Adrenal gland (tissue), 12 donors: ENCODE measurements around the gene C8B. TPM values are rescaled to one million over a fixed set of nuclear protein-coding genes. Genes with fewer than 3 reads are reported as not detected.

ENCODE experiments used
- DNase-seq, 7 donors: peaks; one replicate each; pipeline ENCODE4 v3.0.0-alpha.2; 2019 to 2020
- H3K27ac ChIP-seq, 5 donors: fragments of 200-600 bp; sonication (generic) in 4 of 5; 1 replicate in 3 of 5; 2 replicates in 2 of 5; pipeline versions ENCODE4 v1.5.1 to v1.8.0; 2016 to 2020; ENCODE audit warnings: mild to moderate bottlenecking in 1 of 5
- H3K27me3 ChIP-seq: fragments of 200-600 bp; 2 replicates; pipeline ENCODE4 v1.8.0; 2021
- H3K36me3 ChIP-seq, 2 donors: fragments of 200-600 bp; replicated peaks in 1 of 2; 1 replicate in 1 of 2; 2 replicates in 1 of 2; pipeline versions ENCODE4 v1.5.1 to v1.8.0; 2018 to 2022
- H3K4me1 ChIP-seq, 2 donors: fragments of 200-600 bp; replicated peaks in 1 of 2; 1 replicate in 1 of 2; 2 replicates in 1 of 2; pipeline versions ENCODE4 v1.5.1 to v1.8.0; 2018 to 2021
- H3K4me3 ChIP-seq, 4 donors: fragments of 200-600 bp; sonication (generic) in 3 of 4; one replicate each; pipeline ENCODE4 v1.5.1; 2016 to 2018
- H3K9me3 ChIP-seq, 3 donors: fragments of 200-600 bp; sonication (generic) in 1 of 3; replicated peaks in 1 of 3; 1 replicate in 2 of 3; 2 replicates in 1 of 3; pipeline versions ENCODE4 v1.5.1 to v1.8.0; 2016 to 2021
- POLR2A ChIP-seq, 2 donors: fragments of 450-650 bp; IDR thresholded peaks; one replicate each; pipeline ENCODE4 v1.6.1; 2017; ENCODE audit warnings: antibody characterized with exemption in 2 of 2, mild to moderate bottlenecking in 2 of 2, moderate library complexity in 1 of 2
- whole genome bisulfite sequencing, 4 donors: extraction: QIAGEN DNeasy Blood & Tissue Kit in 2 of 4; methylation state at CpG; one replicate each; pipeline versions ENCODE4 v1.1.5 to v1.1.7; 2013 to 2017; 5-methylcytosine and 5-hydroxymethylcytosine counted together
- intact Hi-C, 2 donors: fragments of 100-400 bp; cut with DNase I; formaldehyde crosslinking; loops; one replicate each; pipeline versions ENCODE4 v1.14.1 to v1.15.0; 2022 to 2023
- polyA plus RNA-seq, 3 donors: library from polyadenylated mRNA; stranded (reverse); fragments of 200-250 nt in 2 of 3; fragments of 350-450 nt in 1 of 3; fragmentation: Illumina TruSeq in 1 of 3; extraction: RNeasy Lipid Tissue Mini Kit (QIAGEN cat#74804) in 1 of 3; gene quantifications; one replicate each; pipeline ENCODE4 v1.2.3, GENCODE V29; 2013 to 2014
- total RNA-seq, 9 donors: library from RNA; depleted of rRNA in 4 of 9; stranded (reverse); fragments of >200 nt in 4 of 9; fragments of 120-200 nt in 1 of 9; fragmentation: NEBNext Ultra II Directional in 1 of 9; extraction: Animal tissue kit (Norgen Biotek cat#: 25700) in 1 of 9; gene quantifications; one replicate each; pipeline versions ENCODE4 v1.1.0 to v1.2.4, GENCODE V29; 2013 to 2023
- TF ChIP-seq, protein P1 (sequence below), 6 experiments: fragments of 450-650 bp in 4 of 6; fragments of 200-600 bp in 2 of 6; sonication (generic) in 1 of 6; IDR thresholded peaks; 1 replicate in 5 of 6; 2 replicates in 1 of 6; pipeline versions ENCODE4 v1.5.1 to v1.8.0; 2016 to 2021; ENCODE audit warnings: antibody characterized with exemption in 6 of 6, mild to moderate bottlenecking in 2 of 6, moderate library complexity in 1 of 6
- donor health status: healthy with polysubstance abuse.
- donor health status: Bipolar disorder and iron deficiency.
- donor health status: DM: yes; HTN: yes; CAD: no.
- donor health status: DM: no; HTN: no; CAD: no.
- donor health status: DM: no; HTN: no; CAD: no.
- donor health status: DM: yes; HTN: yes; CAD: no.

The C8B gene
- total and polyA plus RNA-seq, 12 donors: 0.03 TPM; not detected in 11

DNA sequence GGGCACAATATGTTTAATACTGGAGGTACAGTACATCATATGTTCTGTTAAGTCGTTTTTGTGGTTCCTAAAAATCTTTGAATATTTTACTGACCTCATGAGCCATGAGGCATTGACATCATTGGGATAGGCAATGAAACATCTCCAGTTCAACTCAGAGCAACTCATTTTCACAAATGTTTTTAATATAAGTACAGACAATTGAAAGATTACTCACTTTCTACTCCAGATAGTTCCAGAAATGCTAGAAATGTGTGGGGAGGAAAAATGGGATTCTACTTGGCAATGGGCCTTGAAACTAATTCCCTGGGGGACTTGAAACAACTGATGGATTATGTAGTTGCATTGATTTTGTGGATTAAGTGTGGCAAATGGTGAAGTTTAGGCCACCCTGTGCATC is 7.2 kb upstream of the C8B start:
- Histone ChIP-seq H3K4me3 (no peak overlapping the region), H3K36me3 (no peaks in the 10 kb centered on the region), H3K27me3 (no peaks in the 10 kb centered on the region), H3K4me1 (no peaks in the 10 kb centered on the region), H3K27ac (no peak overlapping the region), H3K9me3 (no peaks in the 10 kb centered on the region)
- DNase-seq: no peak
- TF ChIP-seq, protein P1, sequence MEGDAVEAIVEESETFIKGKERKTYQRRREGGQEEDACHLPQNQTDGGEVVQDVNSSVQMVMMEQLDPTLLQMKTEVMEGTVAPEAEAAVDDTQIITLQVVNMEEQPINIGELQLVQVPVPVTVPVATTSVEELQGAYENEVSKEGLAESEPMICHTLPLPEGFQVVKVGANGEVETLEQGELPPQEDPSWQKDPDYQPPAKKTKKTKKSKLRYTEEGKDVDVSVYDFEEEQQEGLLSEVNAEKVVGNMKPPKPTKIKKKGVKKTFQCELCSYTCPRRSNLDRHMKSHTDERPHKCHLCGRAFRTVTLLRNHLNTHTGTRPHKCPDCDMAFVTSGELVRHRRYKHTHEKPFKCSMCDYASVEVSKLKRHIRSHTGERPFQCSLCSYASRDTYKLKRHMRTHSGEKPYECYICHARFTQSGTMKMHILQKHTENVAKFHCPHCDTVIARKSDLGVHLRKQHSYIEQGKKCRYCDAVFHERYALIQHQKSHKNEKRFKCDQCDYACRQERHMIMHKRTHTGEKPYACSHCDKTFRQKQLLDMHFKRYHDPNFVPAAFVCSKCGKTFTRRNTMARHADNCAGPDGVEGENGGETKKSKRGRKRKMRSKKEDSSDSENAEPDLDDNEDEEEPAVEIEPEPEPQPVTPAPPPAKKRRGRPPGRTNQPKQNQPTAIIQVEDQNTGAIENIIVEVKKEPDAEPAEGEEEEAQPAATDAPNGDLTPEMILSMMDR (IDR thresholded peaks at IDR 0.05): no peak
- 32 to 43% (median 41%) methylated on average over 1 of the region's 1 CpG for WGBS, 4 donors
- intact Hi-C loops: no loop called here

DNA sequence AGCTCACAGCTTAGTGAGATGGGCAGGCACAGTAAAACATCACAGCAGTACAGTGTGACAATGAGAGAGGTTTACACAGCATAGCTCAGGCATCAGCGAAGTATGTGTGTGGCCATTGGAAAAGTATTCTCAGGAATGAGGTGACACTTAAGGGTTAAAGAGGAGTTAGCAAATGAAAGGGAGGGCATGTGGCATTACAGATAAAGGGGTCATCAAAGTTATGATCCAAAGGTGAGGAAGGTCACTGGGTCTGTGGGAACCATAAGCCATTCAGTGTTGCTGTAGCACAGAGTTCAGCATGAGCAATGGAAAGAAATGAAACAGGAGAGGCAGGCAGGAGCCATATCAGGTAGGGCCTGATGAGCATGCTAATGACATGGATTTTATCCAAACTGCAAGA is 4.5 kb upstream of the C8B start:
- Histone ChIP-seq H3K27ac (no peak overlapping the region), H3K36me3 (no peaks in the 10 kb centered on the region), H3K4me3 (no peak overlapping the region), H3K4me1 (no peaks in the 10 kb centered on the region), H3K27me3 (no peaks in the 10 kb centered on the region), H3K9me3 (no peaks in the 10 kb centered on the region)
- DNase-seq: no peak
- intact Hi-C loops: no loop called here
- 87 to 100% (median 92%) methylated on average over 1 of the region's 1 CpG for WGBS, 4 donors
- TF ChIP-seq, protein P1 (IDR thresholded peaks at IDR 0.05): no peak
- TF ChIP-seq POLR2A (IDR thresholded peaks at IDR 0.05): no peak

DNA sequence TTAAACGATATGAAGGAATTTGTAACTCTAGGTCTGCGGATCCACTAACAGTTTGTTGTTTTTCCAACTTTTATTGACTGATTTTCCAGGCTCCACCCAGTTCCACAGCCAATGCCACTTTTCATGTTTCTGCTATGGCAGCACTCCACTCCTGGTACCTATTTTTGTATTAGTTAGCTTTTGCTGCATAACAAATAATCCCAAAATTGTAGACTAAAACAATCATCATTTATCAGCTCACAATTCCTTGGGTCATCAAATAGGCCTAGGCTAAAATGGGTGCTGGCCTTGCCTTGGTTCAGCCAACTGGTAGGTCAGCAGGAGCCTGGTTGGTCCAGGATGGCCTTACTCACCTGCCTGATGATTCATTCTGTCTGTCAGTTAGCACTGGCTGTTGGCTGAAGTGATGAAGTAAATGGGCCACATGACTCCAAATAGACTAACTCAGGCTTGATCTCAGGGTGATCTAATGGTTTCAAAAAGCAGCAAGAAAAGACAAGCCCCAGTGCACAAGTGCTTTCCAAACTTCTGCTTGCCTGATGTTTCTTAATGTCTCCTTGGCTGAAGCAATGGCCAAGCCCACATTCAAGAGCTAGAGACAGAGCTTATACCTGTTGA is 3.2 kb upstream of the C8B start:
- WGBS, 4 donors: 74 to 82% (median 78%) methylated on average over 2 of the region's 2 CpGs
- Histone ChIP-seq H3K36me3 (no peaks in the 10 kb centered on the region), H3K4me3 (no peak overlapping the region), H3K27me3 (no peaks in the 10 kb centered on the region), H3K27ac (no peak overlapping the region), H3K9me3 (no peaks in the 10 kb centered on the region), H3K4me1 (no peaks in the 10 kb centered on the region)
- intact Hi-C loops: no loop called here
- TF ChIP-seq POLR2A (IDR thresholded peaks at IDR 0.05): no peak
- TF ChIP-seq, protein P1 (IDR thresholded peaks at IDR 0.05): no peak
- no peak for DNase-seq

DNA sequence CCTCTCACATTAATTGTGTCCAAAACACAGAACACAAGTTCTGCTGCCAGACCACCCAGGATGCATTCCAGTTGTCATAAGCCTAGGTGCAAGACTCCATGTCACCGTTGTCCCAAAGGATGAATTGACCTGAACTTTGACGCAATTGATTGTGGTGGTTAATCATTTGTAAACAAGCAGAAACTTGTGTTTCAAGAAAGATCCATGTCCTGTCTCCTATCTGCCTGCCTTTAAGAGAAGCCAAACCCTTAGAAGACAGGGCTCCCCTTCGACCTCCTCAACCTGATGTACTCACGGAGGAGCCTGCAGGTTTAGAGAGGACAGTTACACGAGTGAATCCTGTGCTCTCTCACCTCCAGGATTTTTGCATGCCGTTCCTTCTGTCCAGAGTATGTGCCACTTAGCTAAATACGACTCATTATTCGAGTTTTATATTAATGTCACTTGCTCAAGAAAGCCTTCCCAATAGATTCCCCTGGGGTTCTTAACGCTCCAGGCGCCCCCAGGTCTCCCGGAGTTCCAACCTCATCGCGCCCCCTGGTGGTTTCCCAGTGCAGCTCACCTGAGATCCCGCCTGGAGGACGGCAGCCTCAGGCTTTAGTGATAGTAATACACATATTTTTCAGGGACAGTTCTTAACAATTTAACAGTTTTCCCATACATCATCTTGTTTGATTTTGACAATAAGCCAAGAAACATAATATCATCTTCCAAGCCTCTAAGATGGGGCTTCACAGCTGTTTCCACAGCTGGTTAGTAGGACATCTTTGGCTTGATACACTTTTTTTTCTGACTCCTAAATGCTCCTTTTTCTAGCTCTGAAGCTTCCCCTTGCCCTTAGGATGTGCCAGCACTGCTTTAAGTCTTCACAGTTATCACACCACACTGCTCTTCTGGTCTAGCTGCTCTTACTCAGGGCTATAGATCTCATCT is 2.4 kb upstream of the C8B start:
- Histone ChIP-seq H3K4me3 (no peak overlapping the region), H3K27ac (no peak overlapping the region), H3K36me3 (no peaks in the 10 kb centered on the region), H3K27me3 (no peaks in the 10 kb centered on the region), H3K4me1 (no peaks in the 10 kb centered on the region), H3K9me3 (no peaks in the 10 kb centered on the region)
- TF ChIP-seq, protein P1 (IDR thresholded peaks at IDR 0.05): peak in 3 of 6 experiments; percentile 9 to 35 (median 21)
- TF ChIP-seq POLR2A (IDR thresholded peaks at IDR 0.05): no peak
- WGBS, 4 donors: 31 to 39% (median 35%) methylated on average over 15 of the region's 15 CpGs
- intact Hi-C loops: no loop called here
- peak in 2 of 7 donors; percentile 18 to 27 for DNase-seq
